ENCODE measurements around the gene GPR141.

DNA sequence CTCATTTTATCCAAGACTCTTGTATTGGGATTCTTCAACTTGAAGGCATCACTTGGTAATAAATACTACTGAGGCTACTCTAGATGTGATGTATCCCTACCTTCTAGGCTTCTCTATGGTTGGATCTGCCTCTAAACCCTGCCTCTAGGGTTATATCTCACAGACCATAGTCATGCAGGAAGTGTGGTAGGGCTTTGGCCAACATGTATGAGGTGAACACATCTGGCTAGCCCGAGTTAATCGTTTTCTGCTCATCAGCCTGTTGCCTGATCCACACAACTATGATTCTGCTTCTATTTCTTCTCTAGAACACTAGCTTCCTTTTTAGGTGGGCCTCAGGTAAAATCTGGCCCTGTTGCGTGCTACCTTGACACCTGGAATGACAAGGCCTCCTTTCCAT lies 86.2 kb downstream of the GPR141 start:
- TF ChIP-seq, protein P1, sequence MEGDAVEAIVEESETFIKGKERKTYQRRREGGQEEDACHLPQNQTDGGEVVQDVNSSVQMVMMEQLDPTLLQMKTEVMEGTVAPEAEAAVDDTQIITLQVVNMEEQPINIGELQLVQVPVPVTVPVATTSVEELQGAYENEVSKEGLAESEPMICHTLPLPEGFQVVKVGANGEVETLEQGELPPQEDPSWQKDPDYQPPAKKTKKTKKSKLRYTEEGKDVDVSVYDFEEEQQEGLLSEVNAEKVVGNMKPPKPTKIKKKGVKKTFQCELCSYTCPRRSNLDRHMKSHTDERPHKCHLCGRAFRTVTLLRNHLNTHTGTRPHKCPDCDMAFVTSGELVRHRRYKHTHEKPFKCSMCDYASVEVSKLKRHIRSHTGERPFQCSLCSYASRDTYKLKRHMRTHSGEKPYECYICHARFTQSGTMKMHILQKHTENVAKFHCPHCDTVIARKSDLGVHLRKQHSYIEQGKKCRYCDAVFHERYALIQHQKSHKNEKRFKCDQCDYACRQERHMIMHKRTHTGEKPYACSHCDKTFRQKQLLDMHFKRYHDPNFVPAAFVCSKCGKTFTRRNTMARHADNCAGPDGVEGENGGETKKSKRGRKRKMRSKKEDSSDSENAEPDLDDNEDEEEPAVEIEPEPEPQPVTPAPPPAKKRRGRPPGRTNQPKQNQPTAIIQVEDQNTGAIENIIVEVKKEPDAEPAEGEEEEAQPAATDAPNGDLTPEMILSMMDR (optimal IDR thresholded peaks at IDR 0.05 in 1 of 3, IDR thresholded peaks at IDR 0.05 in 1 of 3, conservative IDR thresholded peaks at IDR 0.05 in 1 of 3; ENCODE audit: extremely low read depth in 1 of 3, insufficient read depth in 2 of 3, low read length in 3 of 3) = no peak
- no peak for TF ChIP-seq EZH2 (IDR thresholded peaks at IDR 0.05; ENCODE audit: low read length)

All from keratinocyte (primary cell).